BJ (cell line): ENCODE data around the gene PRKAR1B. TPM values are rescaled to one million over a fixed set of nuclear protein-coding genes. Genes with fewer than 3 reads are reported as not detected.
"Not testable (repeated sequence)": the region's sequence is repeated elsewhere in the genome, so short reads cannot be mapped to it uniquely, and the experiment has no call there.

ENCODE experiments used
- CTCF ChIA-PET: fragments of 350-600 bp; formaldehyde crosslinking; extraction: SDS; loops from one replicate; lab custom pipeline; 2021; ENCODE audit warnings: antibody characterized with exemption, inconsistent platforms; lab: Yijun Ruan, JAX
- POLR2A ChIA-PET: fragments of 300-600 bp; sonication (Branson Sonifier 250); formaldehyde crosslinking; extraction: SDS; loops from one replicate; lab custom pipeline; 2021; ENCODE audit warnings: antibody characterized with exemption; lab: Charles Lee
- DNase-seq: peaks from one replicate; pipeline ENCODE4 v3.0.0-alpha.2; 2011; ENCODE audit warnings: low read depth
- H3K27me3 ChIP-seq: 2 replicates; pipeline ENCODE4 v1.6.0; 2011; ENCODE audit warnings: low read length; ENCODE audit not compliant: control insufficient read depth, insufficient read depth
- H3K36me3 ChIP-seq: 2 replicates; pipeline ENCODE4 v1.5.1; 2011; ENCODE audit warnings: low read length; ENCODE audit not compliant: control insufficient read depth, insufficient read depth
- H3K4me3 ChIP-seq: 2 replicates; pipeline ENCODE4 v1.5.1; 2011; ENCODE audit warnings: low read depth, mild to moderate bottlenecking, control low read depth, low read length
- polyA plus RNA-seq: library from polyadenylated mRNA; depleted of rRNA; stranded (reverse); fragments of >200 nt; gene quantifications from 2 replicates; pipeline ENCODE4 v1.2.3, GENCODE V29; 2011
- TF ChIP-seq, protein P1 (sequence below): IDR thresholded peaks from 2 replicates; pipeline ENCODE4 v1.5.1; 2011; ENCODE audit warnings: low read depth, mild to moderate bottlenecking, control low read depth, inconsistent platforms, low read length, moderate library complexity; ENCODE audit not compliant: insufficient read depth

Gene PRKAR1B
- polyA plus RNA-seq, 1 experiment, result 7.4 TPM

DNA sequence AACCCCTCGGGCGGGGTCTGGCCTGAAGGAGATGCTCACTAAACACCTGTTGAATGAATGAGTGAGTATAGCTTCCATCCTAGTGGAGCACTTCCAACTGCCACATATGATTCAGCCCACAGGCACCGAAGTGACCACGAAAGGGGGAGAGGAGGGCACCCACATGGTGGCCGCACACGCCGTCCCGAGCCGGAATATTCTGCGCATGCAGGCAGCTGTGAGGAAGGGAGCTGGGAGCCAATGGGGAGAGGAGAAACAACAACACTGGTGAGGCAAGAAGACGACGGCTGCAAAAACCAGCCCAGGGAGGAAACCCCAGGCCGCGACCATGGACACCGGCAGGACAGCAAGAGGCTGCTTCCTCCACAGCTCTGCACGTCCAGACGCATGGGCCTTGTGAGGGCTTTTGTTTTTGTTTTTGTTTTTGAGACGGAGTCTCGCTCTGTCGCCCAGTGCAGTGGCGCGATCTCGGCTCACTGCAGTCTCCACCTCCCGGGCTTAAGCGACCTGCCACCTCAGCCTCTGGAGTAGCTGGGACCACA is 67.7 kb downstream of the PRKAR1B start:
- Histone ChIP-seq H3K4me3 (no peak overlapping the region), H3K27me3 (no peaks in the 10 kb centered on the region), H3K36me3 (no peaks in the 10 kb centered on the region)
- ChIA-PET CTCF (interaction anchor here (0.6 kb wide), 1 partner anchor 21 kb away, joined by 3 read pairs; no protein-coding TSS in a partner anchor), POLR2A (no interaction called here)
- TF ChIP-seq, protein P1, sequence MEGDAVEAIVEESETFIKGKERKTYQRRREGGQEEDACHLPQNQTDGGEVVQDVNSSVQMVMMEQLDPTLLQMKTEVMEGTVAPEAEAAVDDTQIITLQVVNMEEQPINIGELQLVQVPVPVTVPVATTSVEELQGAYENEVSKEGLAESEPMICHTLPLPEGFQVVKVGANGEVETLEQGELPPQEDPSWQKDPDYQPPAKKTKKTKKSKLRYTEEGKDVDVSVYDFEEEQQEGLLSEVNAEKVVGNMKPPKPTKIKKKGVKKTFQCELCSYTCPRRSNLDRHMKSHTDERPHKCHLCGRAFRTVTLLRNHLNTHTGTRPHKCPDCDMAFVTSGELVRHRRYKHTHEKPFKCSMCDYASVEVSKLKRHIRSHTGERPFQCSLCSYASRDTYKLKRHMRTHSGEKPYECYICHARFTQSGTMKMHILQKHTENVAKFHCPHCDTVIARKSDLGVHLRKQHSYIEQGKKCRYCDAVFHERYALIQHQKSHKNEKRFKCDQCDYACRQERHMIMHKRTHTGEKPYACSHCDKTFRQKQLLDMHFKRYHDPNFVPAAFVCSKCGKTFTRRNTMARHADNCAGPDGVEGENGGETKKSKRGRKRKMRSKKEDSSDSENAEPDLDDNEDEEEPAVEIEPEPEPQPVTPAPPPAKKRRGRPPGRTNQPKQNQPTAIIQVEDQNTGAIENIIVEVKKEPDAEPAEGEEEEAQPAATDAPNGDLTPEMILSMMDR, result no peak
- DNase-seq, result no peak

DNA sequence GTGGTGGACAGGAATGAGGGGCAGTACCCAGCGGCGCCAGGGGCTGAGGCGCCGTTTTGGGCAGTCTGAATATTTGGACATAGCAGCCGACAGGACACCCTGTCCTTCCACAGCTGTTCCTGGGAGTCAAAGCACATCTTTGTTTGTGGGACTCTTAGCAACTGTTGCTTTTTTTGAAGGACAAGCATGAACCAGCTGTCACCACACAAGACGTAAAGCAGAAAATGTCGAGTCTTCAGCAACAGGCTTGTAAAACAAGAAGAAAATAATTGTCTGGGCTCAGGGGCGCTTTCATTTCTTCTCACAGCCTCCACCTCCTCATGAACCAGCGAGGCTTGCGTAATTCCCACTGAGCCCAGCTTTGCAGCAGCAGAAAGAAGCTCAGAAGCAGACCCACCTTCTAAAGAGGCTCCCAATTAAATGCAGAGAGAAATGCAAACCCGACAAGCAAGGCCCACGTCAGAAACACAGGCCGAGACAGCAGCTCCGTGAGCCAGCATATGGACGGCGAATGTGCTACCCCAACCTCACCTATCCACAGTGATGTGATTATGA is 69.4 kb downstream of the PRKAR1B start:
- ChIA-PET CTCF (interaction anchor here (0.6 kb wide), 3 partner anchors 21 to 387 kb away, joined by 3 read pairs; no protein-coding TSS in a partner anchor), POLR2A (no interaction called here)
- no peak for DNase-seq
- Histone ChIP-seq H3K36me3 (no peaks in the 10 kb centered on the region), H3K4me3 (no peak overlapping the region), H3K27me3 (no peaks in the 10 kb centered on the region)
- TF ChIP-seq, protein P1, result no peak

DNA sequence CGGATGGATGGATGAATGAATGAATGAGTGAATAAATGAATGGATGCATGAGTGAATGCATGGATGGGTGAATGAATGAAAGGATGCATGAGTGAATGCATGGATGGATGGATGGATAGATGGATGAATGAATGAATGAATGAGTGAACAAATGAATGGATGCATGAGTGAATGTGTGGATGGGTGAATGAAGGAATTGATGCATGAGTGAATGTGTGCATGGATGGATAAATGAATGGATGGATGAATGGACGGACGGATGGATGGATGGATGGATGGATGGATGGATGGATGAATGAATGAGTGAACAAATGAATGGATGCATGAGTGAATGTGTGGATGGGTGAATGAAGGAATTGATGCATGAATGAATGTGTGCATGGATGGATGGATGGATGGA is 70.1 kb downstream of the PRKAR1B start:
- POLR2A ChIA-PET, H3K27me3 ChIP-seq, H3K4me3 ChIP-seq, DNase-seq, H3K36me3 ChIP-seq: not testable (repeated sequence)
- CTCF ChIA-PET, result interaction anchor here (0.6 kb wide), 2 partner anchors 134 to 386 kb away, joined by 3 read pairs; no protein-coding TSS in a partner anchor

DNA sequence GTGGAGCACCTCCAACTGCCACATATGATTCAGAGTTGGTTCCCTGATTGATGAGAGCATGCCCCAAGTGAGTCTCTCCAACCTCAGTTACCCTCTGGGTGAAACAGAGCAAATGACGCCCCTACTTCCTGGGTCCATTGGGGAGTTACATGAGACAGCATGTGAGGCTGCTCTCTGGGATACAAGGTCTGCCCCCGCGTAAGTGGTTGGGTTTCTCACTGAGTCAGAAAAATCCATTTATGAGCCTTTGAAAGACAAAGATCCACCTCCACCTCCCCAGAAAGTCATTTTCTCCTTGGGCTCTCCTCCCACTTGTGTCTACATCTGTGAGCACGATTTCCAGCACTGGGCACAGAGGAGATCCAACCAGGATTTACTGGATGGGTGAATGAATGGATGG is 71.3 kb downstream of the PRKAR1B start:
- POLR2A ChIA-PET, result no interaction called here
- CTCF ChIA-PET, result no interaction called here
- no peak for DNase-seq
- TF ChIP-seq, protein P1, result no peak
- no peaks in the 10 kb centered on the region for H3K27me3 ChIP-seq
- no peak overlapping the region for H3K4me3 ChIP-seq
- H3K36me3 ChIP-seq, result no peaks in the 10 kb centered on the region

DNA sequence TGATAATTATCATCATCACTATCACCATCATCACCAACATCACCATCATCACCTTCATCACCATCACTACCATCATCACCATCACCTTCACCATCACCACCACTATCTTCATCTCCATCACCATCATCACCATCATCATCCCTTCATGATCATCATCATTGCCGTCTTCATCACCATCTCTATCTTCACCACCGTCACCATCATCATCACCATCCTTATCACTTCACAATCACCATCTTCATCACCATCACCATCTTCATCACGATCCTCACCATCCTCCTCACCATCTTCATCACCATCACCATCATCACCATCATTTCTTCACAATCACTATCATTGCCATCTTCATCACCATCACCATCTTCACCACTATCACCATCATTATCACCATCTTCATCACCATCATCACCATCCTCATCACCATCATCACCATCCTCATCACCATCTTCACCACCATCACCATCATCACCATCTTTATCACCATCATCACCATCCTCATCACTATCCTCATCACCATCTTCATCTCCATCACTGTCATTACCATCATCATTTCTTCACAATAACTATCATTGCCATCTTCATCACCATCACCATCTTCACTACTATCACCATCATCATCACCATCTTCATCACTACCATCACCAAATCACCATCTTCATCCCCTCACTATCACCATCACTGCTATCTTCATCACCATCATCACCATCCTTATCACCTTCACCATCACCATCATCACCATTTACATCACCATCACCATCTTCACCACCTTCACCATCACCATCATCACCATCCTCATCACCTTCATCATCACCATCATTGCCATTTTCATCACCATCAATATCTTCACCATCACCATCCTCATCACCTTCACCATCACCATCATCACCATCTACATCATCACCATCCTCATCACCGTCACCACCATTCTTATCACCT is 73.0 kb downstream of the PRKAR1B start:
- TF ChIP-seq, protein P1, result no peak
- no peak for DNase-seq
- Histone ChIP-seq H3K4me3 (no peak overlapping the region), H3K27me3 (no peaks in the 10 kb centered on the region), H3K36me3 (no peaks in the 10 kb centered on the region)
- POLR2A ChIA-PET, result no interaction called here
- CTCF ChIA-PET, result no interaction called here
